NCI-H146 treated with DMSO at 0.1 percent for 48 hours (cell line): Measurements from ENCODE around the gene FAM120B.
A peak's percentile ranks its signal among the peaks of the same experiment; 100 is the strongest.
"Not testable (repeated sequence)": the region's sequence is repeated elsewhere in the genome, so short reads cannot be mapped to it uniquely, and the experiment has no call there.

Experiments
- DNase-seq: peaks from one replicate; lab custom pipeline; 2025; ENCODE audit not compliant: unreplicated experiment; lab: John Stamatoyannopoulos, UW

The FAM120B gene

GRCh38 chr6:170306324-170307079 lies at the start of gene FAM120B:
Gene FAM120B (plus strand): TSS chr6:170306758. CDS start chr6:170317391, 10,633 bp downstream.
- peak; percentile 92 for DNase-seq

GRCh38 chr6:170257376-170257775 lies 49.2 kb upstream of the FAM120B start:
- no peak for DNase-seq

GRCh38 chr6:170258407-170258806 lies 48.2 kb upstream of the FAM120B start:
- no peak for DNase-seq

GRCh38 chr6:170259278-170259677 lies 47.3 kb upstream of the FAM120B start:
- no peak for DNase-seq

- no peak for DNase-seq
Measured at GRCh38 chr6:170260686-170261085, 45.9 kb upstream of the FAM120B start.

GRCh38 chr6:170261643-170262488 lies 44.7 kb upstream of the FAM120B start:
- no peak for DNase-seq

GRCh38 chr6:170262489-170263088 lies 44.0 kb upstream of the FAM120B start:
- no peak for DNase-seq

- DNase-seq, result no peak
Measured at GRCh38 chr6:170263410-170263809, 43.1 kb upstream of the FAM120B start.

- no peak for DNase-seq
Measured at GRCh38 chr6:170264086-170264485, 42.5 kb upstream of the FAM120B start.

- not testable (repeated sequence) for DNase-seq
Measured at GRCh38 chr6:170264644-170265043, 41.9 kb upstream of the FAM120B start.

GRCh38 chr6:170265655-170266054 lies 40.9 kb upstream of the FAM120B start:
- DNase-seq, result peak; percentile 76

GRCh38 chr6:170266061-170266825 lies 40.3 kb upstream of the FAM120B start:
- peak; percentile 85 for DNase-seq

GRCh38 chr6:170267688-170268087 lies 38.9 kb upstream of the FAM120B start:
- DNase-seq, result no peak

- peak; percentile 55 for DNase-seq
Measured at GRCh38 chr6:170268216-170269129, 38.1 kb upstream of the FAM120B start.

GRCh38 chr6:170269151-170269845 lies 37.3 kb upstream of the FAM120B start:
- DNase-seq, result peak; percentile 94

- no peak for DNase-seq
Measured at GRCh38 chr6:170269846-170270541, 36.6 kb upstream of the FAM120B start.

GRCh38 chr6:170270984-170271593 lies 35.5 kb upstream of the FAM120B start:
- DNase-seq, result no peak

- DNase-seq, result no peak
Measured at GRCh38 chr6:170271771-170272314, 34.7 kb upstream of the FAM120B start.
